Stimulated activated CD8-positive, alpha-beta memory T cell treated with anti-CD3 and anti-CD28 coated beads, Interleukin-7, amount 100 ng/mL, for 24 hours (primary cell): ENCODE data around the gene GOLGA3.
"Not testable (repeated sequence)": the region's sequence is repeated elsewhere in the genome, so short reads cannot be mapped to it uniquely, and the experiment has no call there.

ENCODE experiments used
- DNase-seq: peaks from one replicate; pipeline ENCODE4 v3.0.0-alpha.2; 2020; ENCODE audit warnings: low read depth

The GOLGA3 gene

GRCh38 chr12:132814232-132814631 lies 14.4 kb downstream of the GOLGA3 start:
- no peak for DNase-seq

DNA sequence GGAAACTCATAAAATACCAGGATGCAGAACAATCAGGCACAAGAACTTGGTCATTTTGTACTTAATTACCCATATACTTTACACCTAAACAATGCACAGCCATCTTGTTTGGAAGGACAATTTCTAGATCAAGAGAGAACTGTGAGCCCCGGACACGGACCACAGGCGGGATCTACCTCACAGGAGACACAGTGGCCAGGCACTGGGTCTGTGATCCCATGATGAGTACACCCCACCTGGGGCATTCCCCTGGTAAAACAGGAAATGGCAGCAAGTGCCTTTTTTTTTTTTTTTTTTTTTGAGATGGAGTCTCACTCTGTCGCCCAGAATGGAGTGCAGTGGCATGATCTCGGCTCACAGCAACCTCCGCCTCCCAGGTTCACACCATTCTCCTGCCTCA lies 15.2 kb downstream of the GOLGA3 start:
- DNase-seq: no peak

DNA sequence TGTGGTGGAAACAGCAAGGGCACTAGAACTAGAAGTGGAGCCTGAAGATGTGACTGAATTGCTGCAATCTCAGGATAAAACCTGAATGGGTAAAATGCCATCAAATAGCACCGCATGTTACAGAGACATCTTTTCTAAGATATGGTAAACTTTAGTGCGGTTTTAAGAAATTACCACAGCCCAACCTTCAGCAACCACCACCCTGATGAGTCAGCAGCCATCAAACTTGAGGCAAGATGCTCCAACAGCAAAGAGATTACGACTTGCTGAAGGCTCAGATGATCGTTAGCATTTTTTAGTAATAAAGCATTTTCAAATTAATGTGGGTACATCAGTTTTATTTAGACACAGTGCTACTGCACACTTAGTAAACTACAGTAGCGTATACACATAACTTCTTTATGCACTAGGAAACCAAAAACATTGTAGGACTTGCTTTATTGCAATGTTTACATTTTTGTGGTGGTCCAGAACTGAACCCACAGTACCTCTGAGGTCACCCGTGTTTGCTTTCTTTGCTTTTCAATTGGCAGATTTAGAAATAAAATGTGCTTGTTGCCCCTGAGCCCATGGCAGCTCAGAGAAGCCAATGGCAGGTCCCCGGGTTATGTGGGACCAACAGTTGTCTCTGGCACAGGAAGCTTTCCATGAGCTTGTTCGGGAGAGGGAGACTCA lies 15.9 kb downstream of the GOLGA3 start:
- DNase-seq: no peak

DNA sequence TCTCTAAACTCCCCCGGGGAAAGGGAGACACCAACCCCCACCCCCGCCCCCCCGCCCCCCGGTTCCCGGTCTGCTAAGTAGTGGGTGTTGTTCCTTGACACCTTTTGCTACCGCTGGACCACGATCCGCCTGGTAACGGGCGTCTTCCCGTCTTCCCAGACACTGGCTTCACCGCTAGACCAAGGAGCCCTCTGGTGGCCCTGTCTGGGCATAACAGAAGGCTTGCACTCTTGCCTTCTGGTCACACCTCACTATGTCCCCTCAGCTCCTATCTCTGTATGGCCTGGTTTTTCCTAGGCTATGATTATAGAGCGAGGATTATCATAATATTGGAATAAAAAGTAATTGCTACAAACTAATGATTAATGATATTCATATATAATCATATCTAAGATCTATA lies 19.3 kb downstream of the GOLGA3 start:
- not testable (repeated sequence) for DNase-seq

DNA sequence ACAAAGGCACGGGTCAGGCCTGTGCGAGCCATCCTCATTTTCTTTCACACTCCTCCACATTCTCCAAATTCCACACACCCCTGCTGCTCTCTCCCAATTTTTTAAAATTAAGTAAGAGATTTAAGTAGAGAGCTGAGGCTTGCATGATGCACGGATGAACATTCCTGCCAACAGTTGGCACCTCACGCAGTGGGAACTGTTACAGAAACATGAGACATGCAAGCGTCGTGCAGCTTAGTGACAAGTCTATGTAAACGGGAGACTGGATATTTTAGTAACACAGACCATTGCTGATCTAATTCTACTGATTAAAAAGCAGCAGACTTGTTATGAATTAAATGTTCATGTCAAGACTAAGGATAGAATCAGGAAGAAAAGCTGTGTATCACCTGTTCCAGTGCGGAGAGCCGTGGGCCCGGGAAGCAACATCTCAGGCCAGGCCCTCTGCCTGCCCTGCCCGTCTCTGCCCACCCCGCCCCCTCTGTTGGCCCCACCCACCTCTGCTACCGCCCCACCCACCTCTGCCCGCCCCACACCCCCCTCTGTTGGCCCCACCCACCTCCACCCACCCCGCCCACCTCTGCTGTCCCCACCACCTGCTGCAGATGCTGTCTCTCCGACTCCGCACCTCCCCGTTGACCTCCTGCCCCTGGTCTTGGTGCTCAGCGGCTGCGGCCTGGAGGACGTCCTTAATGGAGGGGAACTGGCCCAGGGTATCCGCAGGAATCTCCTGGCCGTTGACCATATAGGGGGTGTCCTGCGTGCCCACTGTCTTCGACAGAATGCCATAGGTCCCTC lies 21.2 kb downstream of the GOLGA3 start:
- DNase-seq: no peak

DNA sequence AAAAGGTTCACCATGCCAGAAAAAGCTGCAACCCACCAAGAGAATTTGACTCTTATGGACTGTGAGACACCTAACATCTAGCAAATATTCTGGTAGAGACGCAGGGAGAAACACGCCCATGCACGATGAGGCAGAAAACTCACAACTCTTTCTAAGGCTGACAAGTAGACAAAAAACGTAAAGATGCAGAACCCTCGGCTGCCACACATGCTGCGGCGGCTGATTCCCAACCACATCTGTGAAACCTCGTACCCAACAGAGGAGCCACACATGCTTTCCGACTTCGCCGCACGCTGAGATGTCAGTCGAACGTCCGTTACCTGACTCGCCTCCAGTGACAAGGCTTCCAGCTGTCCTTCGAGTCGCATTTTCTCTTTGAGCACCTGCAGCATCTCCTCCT lies 21.8 kb downstream of the GOLGA3 start:
- DNase-seq: no peak

DNA sequence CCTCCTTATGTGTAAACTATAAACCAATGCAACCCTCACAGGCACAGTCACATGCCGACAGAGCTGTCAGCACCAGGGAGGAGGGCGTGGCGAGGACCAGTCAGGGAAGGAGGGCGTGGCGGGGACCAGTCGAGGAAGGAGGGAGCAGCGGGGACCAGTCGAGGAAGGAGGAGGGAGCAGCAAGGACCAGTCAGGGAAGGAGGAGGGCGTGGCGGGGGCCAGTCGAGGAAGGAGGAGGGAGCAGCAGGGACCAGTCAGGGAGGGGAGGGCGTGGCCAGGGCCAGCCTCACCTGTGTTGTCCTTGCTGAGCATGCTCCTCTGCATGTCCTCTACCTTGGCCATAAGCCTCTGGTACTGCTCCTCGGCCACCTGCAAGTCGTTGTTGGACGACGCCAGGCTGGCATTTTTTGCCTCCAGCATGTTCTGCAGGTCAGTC lies 24.2 kb downstream of the GOLGA3 start:
- no peak for DNase-seq

- DNase-seq: no peak
Observed at GRCh38 chr12:132803888-132804287, 24.8 kb downstream of the GOLGA3 start.

GRCh38 chr12:132803125-132803524 lies 25.5 kb downstream of the GOLGA3 start:
- no peak for DNase-seq

DNA sequence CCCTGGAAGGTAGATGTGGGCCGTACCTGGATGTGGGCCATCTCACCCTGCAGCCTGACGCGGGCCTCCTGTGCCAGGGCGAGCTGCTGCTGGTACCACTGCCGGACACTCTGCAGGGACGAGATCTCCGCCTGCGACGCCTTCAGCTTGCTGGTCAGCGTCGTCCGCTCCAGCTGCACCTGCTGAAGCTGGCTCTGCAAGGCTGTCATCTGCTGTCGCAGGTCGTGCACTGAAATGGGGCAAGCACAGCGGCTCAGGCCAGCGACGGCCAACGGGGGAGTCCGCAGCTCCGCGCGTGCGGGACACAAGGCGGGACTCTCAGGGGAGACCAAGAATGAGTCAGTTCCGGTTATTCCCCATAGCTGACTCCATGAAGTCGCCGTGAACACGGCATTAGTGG lies 26.9 kb downstream of the GOLGA3 start:
- DNase-seq: no peak

DNA sequence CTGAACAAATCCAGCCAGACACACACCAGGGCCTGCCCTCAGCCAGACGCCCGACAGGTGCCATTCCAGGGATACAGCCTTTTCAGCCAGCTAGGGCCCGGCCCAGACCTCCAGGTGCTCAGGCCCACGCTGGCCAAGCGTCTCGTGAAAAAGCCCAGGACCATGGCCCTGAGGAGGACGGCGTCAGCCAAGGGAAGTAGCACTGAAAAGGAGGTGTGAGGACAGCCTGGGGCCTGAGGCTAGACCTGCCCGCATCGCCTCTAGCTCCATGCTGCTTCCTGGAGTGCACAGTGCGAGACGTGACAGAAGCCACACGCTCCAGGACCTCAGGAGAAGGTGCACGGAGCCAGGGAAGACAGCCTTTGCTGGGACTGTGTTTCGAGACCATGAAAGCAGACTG lies 29.8 kb downstream of the GOLGA3 start:
- DNase-seq: no peak

- no peak for DNase-seq
Observed at GRCh38 chr12:132797820-132798570, 30.7 kb downstream of the GOLGA3 start.

DNA sequence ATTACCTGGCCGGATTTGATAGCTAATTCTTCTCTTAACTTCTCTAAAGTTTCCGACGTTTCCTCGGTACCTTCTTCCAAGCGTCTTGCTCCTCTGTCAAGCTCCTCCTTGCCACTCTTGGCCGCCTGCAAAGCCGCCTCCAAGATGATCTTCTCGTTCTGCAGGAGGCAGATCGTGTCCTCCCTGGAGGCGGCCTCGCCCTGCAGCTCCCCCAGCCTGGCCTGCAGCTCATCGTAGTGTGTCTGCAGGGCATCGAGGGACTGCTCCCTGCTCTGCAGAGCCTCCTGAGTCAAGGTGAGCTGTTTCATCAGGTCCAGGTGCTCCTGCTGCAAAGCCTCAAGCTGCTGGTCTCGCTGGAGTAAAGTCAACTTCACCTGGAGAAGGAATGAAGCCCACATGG lies 32.8 kb downstream of the GOLGA3 start:
- no peak for DNase-seq

DNA sequence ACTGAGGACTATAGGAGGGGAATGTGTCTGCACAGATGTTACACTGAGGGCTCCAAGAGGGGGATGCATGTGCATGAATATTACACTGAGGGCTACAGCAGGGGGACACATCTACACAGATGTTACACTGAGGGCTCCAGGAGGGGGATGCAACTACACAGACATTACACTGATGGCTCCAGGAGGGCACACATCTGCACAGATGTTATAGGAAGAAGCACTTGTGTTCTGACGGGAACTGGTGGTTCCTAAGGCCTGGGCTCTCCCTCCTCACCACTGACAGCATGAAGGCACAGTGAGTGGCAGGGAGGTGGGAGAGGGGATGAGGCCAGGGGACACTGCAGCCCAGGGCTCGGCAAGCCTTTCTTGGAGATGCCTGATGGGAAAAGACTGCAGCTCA lies 36.7 kb downstream of the GOLGA3 start:
- not testable (repeated sequence) for DNase-seq

- no peak for DNase-seq
Observed at GRCh38 chr12:132789099-132789471, 39.6 kb downstream of the GOLGA3 start.

- no peak for DNase-seq
Observed at GRCh38 chr12:132788375-132789098, 40.1 kb downstream of the GOLGA3 start.

DNA sequence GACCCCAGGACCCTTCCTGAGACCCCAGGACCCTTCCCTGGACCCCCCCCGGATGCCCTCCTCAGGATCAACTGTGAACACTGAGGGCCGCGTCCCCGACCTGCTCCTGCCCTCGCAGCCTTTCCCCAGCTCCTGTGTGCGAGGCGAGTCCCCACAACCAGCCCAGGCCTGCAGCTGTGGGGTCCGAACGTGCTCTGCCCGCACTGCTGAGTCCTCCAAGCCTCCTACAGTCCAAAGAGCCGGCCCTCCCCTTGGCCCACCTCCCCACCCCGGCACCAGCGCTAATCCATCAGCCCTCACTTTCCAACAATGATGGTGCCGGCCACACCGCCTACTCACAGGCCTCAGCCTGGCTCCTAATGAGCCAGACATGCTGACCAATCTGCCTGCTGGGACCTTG lies 40.8 kb downstream of the GOLGA3 start:
- DNase-seq: no peak

DNA sequence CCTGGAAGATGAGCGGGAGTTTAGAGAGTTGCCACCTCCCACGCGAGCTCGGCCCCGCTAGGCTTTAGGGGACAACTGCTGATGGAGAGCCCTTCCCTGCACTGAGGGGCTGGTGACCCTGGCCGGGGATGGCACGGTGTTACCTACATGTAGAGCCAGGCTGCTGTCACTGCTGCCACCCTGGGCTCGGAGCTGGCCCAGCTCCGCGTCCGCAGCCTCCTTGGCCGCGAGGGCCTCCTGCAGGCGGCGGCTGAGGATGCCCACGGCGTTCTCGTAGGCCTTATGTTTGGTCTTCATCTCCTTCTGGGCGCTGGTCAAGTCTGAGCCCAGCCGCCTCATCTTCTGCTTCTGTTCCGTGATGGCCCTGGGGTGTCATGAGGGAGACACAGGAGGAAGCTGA lies 42.5 kb downstream of the GOLGA3 start:
- no peak for DNase-seq

DNA sequence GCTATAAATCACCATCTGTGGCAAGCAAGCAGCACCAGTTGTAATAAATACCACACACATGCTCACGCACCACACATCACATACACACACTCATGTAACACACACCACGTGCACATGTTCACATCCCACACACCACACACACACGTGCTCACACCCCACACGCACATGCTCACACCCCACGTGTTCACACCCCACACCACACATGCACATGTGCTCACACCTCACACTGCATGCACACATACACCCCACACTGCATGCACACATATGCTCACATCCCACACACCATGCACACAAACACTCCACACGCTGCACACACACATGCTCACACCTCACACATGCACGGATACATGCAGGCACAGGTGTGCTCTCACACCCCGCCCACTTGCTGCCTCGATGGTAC lies 44.1 kb downstream of the GOLGA3 start:
- DNase-seq: no peak

GRCh38 chr12:132783917-132784531 lies 44.6 kb downstream of the GOLGA3 start:
- no peak for DNase-seq

DNA sequence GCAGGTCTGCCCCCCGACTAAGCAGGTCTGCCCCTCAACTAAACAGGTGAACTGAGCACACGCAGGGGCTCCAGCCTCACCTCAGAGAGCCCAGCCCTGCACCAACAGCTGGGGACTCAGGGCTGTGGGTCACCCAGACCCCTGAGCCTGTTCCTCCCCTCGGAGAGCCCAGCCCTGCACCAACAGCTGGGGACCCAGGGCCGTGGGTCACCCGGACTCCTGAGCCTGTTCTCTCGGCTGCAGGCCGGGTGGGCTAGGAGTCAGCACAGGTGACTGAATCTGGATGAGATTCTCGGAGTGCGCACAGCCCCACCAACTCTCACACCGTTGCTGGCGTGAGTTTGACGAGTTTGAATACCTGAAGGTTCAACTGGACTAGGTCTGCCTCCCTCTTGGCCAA lies 46.7 kb downstream of the GOLGA3 start:
- DNase-seq: no peak

- DNase-seq: no peak
Observed at GRCh38 chr12:132779781-132780353, 48.8 kb downstream of the GOLGA3 start.
